ENCODE measurements around the gene IRF2BP2. TPM values are rescaled to one million over a fixed set of nuclear protein-coding genes. Genes with fewer than 3 reads are reported as not detected.

The IRF2BP2 gene
- total and polyA plus RNA-seq, 10 of the 15 experiments (the other 5 are each of a cell fraction or from before 2014, with no cell fraction given) = 7.5 to 114 (median 52.3) TPM

- Histone ChIP-seq H3K9ac (ENCODE audit: control insufficient read depth, insufficient read depth, low read length) (peak overlapping the region; percentile 71), H3K27ac (ENCODE audit: control insufficient read depth, insufficient read depth) (peak overlapping the region; percentile 75), H4K20me1 (ENCODE audit: control insufficient read depth, insufficient read depth) (no peaks in the 10 kb centered on the region), H3K27me3 (replicated peaks in 1 of 2; ENCODE audit: control insufficient read depth in 2 of 2, insufficient read depth in 2 of 2, low read length in 1 of 2) (no peaks in the 10 kb centered on the region), H3K36me3 (ENCODE audit: control insufficient read depth in 2 of 2, insufficient read depth in 2 of 2, low read length in 1 of 2) (peaks cover 0 to 8% of the 10 kb centered on the region in 2 experiments; a peak in 1 of 4 replicates), H3K4me2 (ENCODE audit: control insufficient read depth, insufficient read depth) (peak overlapping the region; percentile 87), H3K4me1 (ENCODE audit: control insufficient read depth, insufficient read depth, low read length) (peaks cover 22% of the 10 kb centered on the region), H2AFZ (ENCODE audit: control insufficient read depth, low read depth, low read length) (no peak overlapping the region), H3K4me3 (peak overlapping the region; percentile 43; the same call in 1 of the 2 replicates), H3K9me3 (replicated peaks; ENCODE audit: control insufficient read depth, insufficient read depth, low read length) (no peaks in the 10 kb centered on the region), H3K79me2 (ENCODE audit: control insufficient read depth, insufficient read depth, low read length) (peaks cover 47% of the 10 kb centered on the region)
- SMC1A ChIA-PET (ENCODE audit: uncharacterized antibody, unreplicated experiment) = interaction anchor here (0.8 to 9.7 kb wide), 28 partner anchors 8 to 483 kb away, joined by 3 to 81 read pairs (median 4); no protein-coding TSS in a partner anchor
- RAD21 ChIA-PET (ENCODE audit: unreplicated experiment) = interaction anchor here (0.5 to 6.2 kb wide), 39 partner anchors 11 to 493 kb away, joined by 3 to 65 read pairs (median 5); partner anchors contain the start of gene IRF2BP2
- 3% methylated on average over 11 of the region's 11 CpGs for WGBS (ENCODE audit: insufficient coverage, insufficient replicate concordance, low lambda C conversion rate, missing lambda C conversion rate)
- FAIRE-seq = no peak
- in situ Hi-C loops (cut with MboI) (loop anchor here (10.0 kb wide), 1 partner anchor 374 kb away; no protein-coding TSS in a partner anchor), intact Hi-C loops (cut with micrococcal nuclease; ENCODE audit: unreplicated experiment) (loop anchor here (1.0 to 10.0 kb wide), 3 partner anchors 101 to 486 kb away; partner anchors contain the start of gene COA6)
- POLR2A ChIA-PET = interaction anchor here (0.6 to 5.0 kb wide), 19 partner anchors 9 to 759 kb away, joined by 3 to 40 read pairs (median 5); partner anchors contain the start of gene IRF2BP2
- peak; percentile 35 for ATAC-seq
- CTCF ChIA-PET = interaction anchor here (0.6 to 5.6 kb wide), 12 partner anchors 11 to 482 kb away, joined by 3 to 39 read pairs (median 3); no protein-coding TSS in a partner anchor
- TSS peak; percentile 76 for BruUV-seq (replicated peaks)
- DNase-seq (ENCODE audit: low read depth, low spot score) = no peak
- TF ChIP-seq EGR1 (IDR thresholded peaks at IDR 0.05; ENCODE audit: borderline replicate concordance in 1 of 2, low read depth in 2 of 2, low read length in 2 of 2) = no peak
- TF ChIP-seq BCL3 (IDR thresholded peaks at IDR 0.05; ENCODE audit: borderline replicate concordance, insufficient read depth, low read depth, low read length, poor library complexity, severe bottlenecking) = no peak
- no peak for TF ChIP-seq HDAC2 (IDR thresholded peaks at IDR 0.05)
- TF ChIP-seq PBX3 (IDR thresholded peaks at IDR 0.05; ENCODE audit: insufficient replicate concordance, low read depth, low read length) = no peak
- no peak for TF ChIP-seq RBBP5 (conservative IDR thresholded peaks at IDR 0.05)
- TF ChIP-seq NR2C1 (IDR thresholded peaks at IDR 0.05) = no peak
- TF ChIP-seq NKRF (conservative IDR thresholded peaks at IDR 0.05) = no peak
- TF ChIP-seq KLF5 (IDR thresholded peaks at IDR 0.05; ENCODE audit: partially characterized antibody) = no peak
- TF ChIP-seq ELK1 (IDR thresholded peaks at IDR 0.05; ENCODE audit: low read depth, low read length) = no peak
- TF ChIP-seq RUNX3 (IDR thresholded peaks at IDR 0.05; ENCODE audit: low read length) = peak; percentile 63; the same call in 1 of the 2 replicates
- peak; percentile 75 to 83 for TF ChIP-seq IKZF2 (IDR thresholded peaks at IDR 0.05)
- no peak for TF ChIP-seq E2F4 (IDR thresholded peaks at IDR 0.05; ENCODE audit: low read depth, low read length)
- no peak for TF ChIP-seq ZNF217 (IDR thresholded peaks at IDR 0.05)
- TF ChIP-seq MEF2B (IDR thresholded peaks at IDR 0.05; ENCODE audit: partially characterized antibody, poor library complexity, severe bottlenecking) = no peak
These were observed 9.3 kb downstream of the IRF2BP2 start for GRCh38 chr1:234600418-234601281.
